CD4-positive, alpha-beta T cell treated with Interleukin-2 at 100 ng/mL for 4 hours (primary cell): ENCODE data around the gene SOX30.

ENCODE experiments used
- DNase-seq: peaks from one replicate; pipeline ENCODE4 v3.0.0-alpha.2; 2020; ENCODE audit warnings: low spot score

Gene SOX30

GRCh38 chr5:157659868-157660660, 7.8 kb upstream of the SOX30 start:
- no peak for DNase-seq

- DNase-seq = no peak
Measured at GRCh38 chr5:157658893-157659292, 6.7 kb upstream of the SOX30 start.

GRCh38 chr5:157657516-157657915, 5.3 kb upstream of the SOX30 start:
- DNase-seq = no peak

- DNase-seq = peak; percentile 87
Measured at GRCh38 chr5:157651623-157652376, 438 bp downstream of the SOX30 start.

- no peak for DNase-seq
Measured at GRCh38 chr5:157650991-157651611, 1.1 kb downstream of the SOX30 start.

GRCh38 chr5:157649101-157649500, 3.1 kb downstream of the SOX30 start:
- no peak for DNase-seq

- DNase-seq = no peak
Measured at GRCh38 chr5:157648275-157648990, 3.8 kb downstream of the SOX30 start.

- no peak for DNase-seq
Measured at GRCh38 chr5:157640406-157641066, 11.7 kb downstream of the SOX30 start.

GRCh38 chr5:157630341-157630740, 21.9 kb downstream of the SOX30 start:
- DNase-seq = no peak

GRCh38 chr5:157626831-157627230, 25.4 kb downstream of the SOX30 start:
- no peak for DNase-seq

GRCh38 chr5:157624144-157624543, 28.1 kb downstream of the SOX30 start:
- DNase-seq = no peak

- no peak for DNase-seq
Measured at GRCh38 chr5:157620776-157621175, 31.5 kb downstream of the SOX30 start.

GRCh38 chr5:157618191-157618765, 34.0 kb downstream of the SOX30 start:
- no peak for DNase-seq

GRCh38 chr5:157616785-157617184, 35.5 kb downstream of the SOX30 start:
- no peak for DNase-seq

- DNase-seq = peak; percentile 33
Measured at GRCh38 chr5:157613385-157614245, 38.6 kb downstream of the SOX30 start.

- no peak for DNase-seq
Measured at GRCh38 chr5:157612581-157612980, 39.7 kb downstream of the SOX30 start.

- no peak for DNase-seq
Measured at GRCh38 chr5:157611571-157612476, 40.4 kb downstream of the SOX30 start.

- DNase-seq = no peak
Measured at GRCh38 chr5:157610990-157611389, 41.2 kb downstream of the SOX30 start.

- DNase-seq = no peak
Measured at GRCh38 chr5:157608972-157609565, 43.2 kb downstream of the SOX30 start.
